Loucy (cell line): Measurements from ENCODE around the gene SCGB1A1.

Experiments used
- H2AFZ ChIP-seq: fragments of 200-600 bp; sonication (generic); 2 replicates; pipeline ENCODE4 v1.6.0; 2016; ENCODE audit warnings: antibody characterized with exemption, mild to moderate bottlenecking, low read length, moderate library complexity
- H3F3A ChIP-seq: fragments of 200-600 bp; 2 replicates; pipeline ENCODE4 v1.6.0; 2016; ENCODE audit warnings: antibody characterized with exemption, low read depth, mild to moderate bottlenecking
- H3K27me3 ChIP-seq: fragments of 200-600 bp; sonication (generic); 2 replicates; pipeline ENCODE4 v1.6.1; 2014; ENCODE audit warnings: low read length, mild to moderate bottlenecking; ENCODE audit not compliant: insufficient read depth, poor library complexity, severe bottlenecking
- H3K36me3 ChIP-seq: fragments of 200-600 bp; sonication (generic); 2 replicates; pipeline ENCODE4 v1.6.1; 2016; ENCODE audit warnings: low read length; ENCODE audit not compliant: insufficient read depth
- H3K4me1 ChIP-seq: fragments of 200-600 bp; sonication (generic); 2 replicates; pipeline ENCODE4 v1.5.1; 2014; ENCODE audit warnings: low read length, mild to moderate bottlenecking; ENCODE audit not compliant: insufficient read depth, poor library complexity, severe bottlenecking
- H3K4me2 ChIP-seq: fragments of 200-600 bp; sonication (generic); 2 replicates; pipeline ENCODE4 v1.6.0; 2014; ENCODE audit warnings: antibody characterized with exemption, low read length, low read depth, mild to moderate bottlenecking; ENCODE audit not compliant: poor library complexity, severe bottlenecking
- H3K4me3 ChIP-seq: fragments of 200-600 bp; sonication (generic); 2 replicates; pipeline ENCODE4 v1.5.1; 2014; ENCODE audit warnings: low read length, mild to moderate bottlenecking, mixed read lengths; ENCODE audit not compliant: poor library complexity, severe bottlenecking
- H3K79me2 ChIP-seq: fragments of 200-600 bp; sonication (generic); 2 replicates; pipeline ENCODE4 v1.6.1; 2014; ENCODE audit warnings: low read length; ENCODE audit not compliant: insufficient read depth
- H3K9ac ChIP-seq: fragments of 200-600 bp; sonication (generic); 2 replicates; pipeline ENCODE4 v1.6.0; 2014; ENCODE audit warnings: mild to moderate bottlenecking, low read depth, low read length, moderate library complexity; ENCODE audit not compliant: poor library complexity, severe bottlenecking
- H3K9me2 ChIP-seq: fragments of 200-600 bp; sonication (generic); replicated peaks from 2 replicates; pipeline ENCODE4 v1.6.1; 2016; ENCODE audit warnings: low read depth, low read length, mixed read lengths
- H3K9me3 ChIP-seq: fragments of 200-600 bp; sonication (generic); 2 replicates; pipeline ENCODE4 v1.6.1; 2014; ENCODE audit warnings: mild to moderate bottlenecking, antibody characterized with exemption, low read length, low read depth; ENCODE audit not compliant: insufficient read depth
- H4K20me1 ChIP-seq: fragments of 200-600 bp; sonication (generic); 2 replicates; pipeline ENCODE4 v1.6.0; 2014; ENCODE audit warnings: antibody characterized with exemption, low read length, mild to moderate bottlenecking; ENCODE audit not compliant: insufficient read depth, poor library complexity, severe bottlenecking
- EZH2phosphoT487 ChIP-seq: fragments of 200-600 bp; IDR thresholded peaks from 2 replicates; pipeline ENCODE4 v1.6.1; 2018; ENCODE audit warnings: antibody characterized with exemption, mild to moderate bottlenecking, moderate library complexity, borderline replicate concordance
- TF ChIP-seq, protein P1 (sequence below): fragments of 200-600 bp; sonication (generic); conservative IDR thresholded peaks from 2 replicates; pipeline ENCODE4 v1.5.1; 2014; ENCODE audit warnings: mild to moderate bottlenecking, antibody characterized with exemption, low read length

The SCGB1A1 gene

DNA sequence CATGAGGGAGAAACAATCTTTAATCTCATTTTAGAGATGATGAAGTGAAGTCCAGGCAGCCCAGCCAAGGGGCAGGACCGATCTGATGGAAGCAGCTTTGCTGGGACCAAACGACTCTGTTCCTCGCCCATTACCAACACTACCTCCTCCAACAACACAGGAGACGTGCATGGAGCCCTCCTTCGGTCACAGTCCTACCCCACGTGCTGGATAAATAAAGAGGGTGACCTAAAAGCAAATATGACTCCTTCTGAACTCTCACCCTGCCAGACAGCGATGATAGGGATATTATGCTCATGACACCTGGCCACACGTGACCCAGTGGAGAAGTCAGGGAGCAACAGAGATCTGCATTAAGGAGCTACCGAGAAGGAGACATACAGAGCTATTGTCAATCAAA, 26.0 kb downstream of the SCGB1A1 start:
- no peaks in the 10 kb centered on the region for H3K36me3 ChIP-seq
- H3K4me1 ChIP-seq = peaks cover 5% of the 10 kb centered on the region
- H3K9ac ChIP-seq = no peak overlapping the region
- H3K9me2 ChIP-seq = no peaks in the 10 kb centered on the region
- H3K9me3 ChIP-seq = no peaks in the 10 kb centered on the region
- H3K79me2 ChIP-seq = no peaks in the 10 kb centered on the region
- H3K4me3 ChIP-seq = no peak overlapping the region
- TF ChIP-seq, protein P1, sequence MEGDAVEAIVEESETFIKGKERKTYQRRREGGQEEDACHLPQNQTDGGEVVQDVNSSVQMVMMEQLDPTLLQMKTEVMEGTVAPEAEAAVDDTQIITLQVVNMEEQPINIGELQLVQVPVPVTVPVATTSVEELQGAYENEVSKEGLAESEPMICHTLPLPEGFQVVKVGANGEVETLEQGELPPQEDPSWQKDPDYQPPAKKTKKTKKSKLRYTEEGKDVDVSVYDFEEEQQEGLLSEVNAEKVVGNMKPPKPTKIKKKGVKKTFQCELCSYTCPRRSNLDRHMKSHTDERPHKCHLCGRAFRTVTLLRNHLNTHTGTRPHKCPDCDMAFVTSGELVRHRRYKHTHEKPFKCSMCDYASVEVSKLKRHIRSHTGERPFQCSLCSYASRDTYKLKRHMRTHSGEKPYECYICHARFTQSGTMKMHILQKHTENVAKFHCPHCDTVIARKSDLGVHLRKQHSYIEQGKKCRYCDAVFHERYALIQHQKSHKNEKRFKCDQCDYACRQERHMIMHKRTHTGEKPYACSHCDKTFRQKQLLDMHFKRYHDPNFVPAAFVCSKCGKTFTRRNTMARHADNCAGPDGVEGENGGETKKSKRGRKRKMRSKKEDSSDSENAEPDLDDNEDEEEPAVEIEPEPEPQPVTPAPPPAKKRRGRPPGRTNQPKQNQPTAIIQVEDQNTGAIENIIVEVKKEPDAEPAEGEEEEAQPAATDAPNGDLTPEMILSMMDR = no peak
- TF ChIP-seq EZH2phosphoT487 = no peak
- H3F3A ChIP-seq = no peaks in the 10 kb centered on the region
- H4K20me1 ChIP-seq = no peaks in the 10 kb centered on the region
- H3K4me2 ChIP-seq = no peak overlapping the region
- no peaks in the 10 kb centered on the region for H3K27me3 ChIP-seq
- H2AFZ ChIP-seq = no peak overlapping the region

DNA sequence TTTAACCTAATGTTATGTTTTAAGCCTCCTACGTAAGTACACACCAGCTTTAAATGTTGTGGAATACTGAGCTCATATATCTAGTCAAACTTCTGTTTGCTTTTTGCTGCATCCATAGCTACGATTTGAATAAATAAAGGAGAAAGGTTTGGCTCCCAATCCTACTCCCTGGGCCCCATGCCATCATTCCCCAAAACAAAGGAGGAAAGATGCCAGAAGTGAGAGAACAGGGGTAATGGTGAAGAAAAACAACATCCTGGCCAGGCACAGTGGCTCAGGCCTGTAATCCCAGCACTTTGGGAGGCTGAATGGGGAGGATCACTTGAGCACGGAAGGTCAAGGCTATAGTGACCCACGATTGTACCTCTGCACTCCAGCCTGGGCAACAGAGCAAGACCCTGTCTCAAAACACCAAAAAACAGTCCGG, 26.5 kb downstream of the SCGB1A1 start:
- TF ChIP-seq, protein P1 = no peak
- Histone ChIP-seq H3F3A (no peaks in the 10 kb centered on the region), H3K9me2 (no peaks in the 10 kb centered on the region), H2AFZ (no peak overlapping the region), H3K4me2 (no peak overlapping the region), H3K9me3 (no peaks in the 10 kb centered on the region), H3K4me1 (peaks cover under 1% of the 10 kb centered on the region), H3K79me2 (no peaks in the 10 kb centered on the region), H3K4me3 (no peak overlapping the region), H3K27me3 (no peaks in the 10 kb centered on the region), H3K9ac (no peak overlapping the region), H3K36me3 (no peaks in the 10 kb centered on the region), H4K20me1 (no peaks in the 10 kb centered on the region)

DNA sequence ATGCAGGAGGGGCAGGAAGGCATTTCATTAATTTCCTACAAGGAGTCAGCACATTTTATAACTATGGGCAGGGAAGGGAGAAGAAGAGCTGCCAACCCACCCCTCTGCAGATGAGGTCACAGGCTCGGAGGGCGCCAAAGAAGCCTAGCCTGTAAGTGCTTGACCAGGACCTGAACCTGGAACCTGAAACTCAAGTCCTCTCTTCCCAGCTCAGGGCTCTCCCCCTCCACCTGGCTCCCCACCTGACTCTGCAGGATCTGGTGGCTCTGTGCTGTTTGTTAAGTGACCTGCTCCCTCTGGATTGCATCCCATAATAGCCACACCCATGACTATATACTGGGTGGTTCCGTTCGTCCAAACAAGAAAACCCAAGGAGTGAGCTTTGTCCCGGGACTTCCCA, 27.3 kb downstream of the SCGB1A1 start:
- Histone ChIP-seq H3K27me3 (no peaks in the 10 kb centered on the region), H3K9ac (no peak overlapping the region), H3K4me3 (no peak overlapping the region), H3K4me2 (no peak overlapping the region), H3K36me3 (no peaks in the 10 kb centered on the region), H3F3A (no peaks in the 10 kb centered on the region), H4K20me1 (no peaks in the 10 kb centered on the region), H3K9me2 (no peaks in the 10 kb centered on the region), H3K4me1 (no peaks in the 10 kb centered on the region), H3K9me3 (no peaks in the 10 kb centered on the region), H3K79me2 (no peaks in the 10 kb centered on the region), H2AFZ (no peak overlapping the region)
- no peak for TF ChIP-seq EZH2phosphoT487
- TF ChIP-seq, protein P1 = no peak
